PC-3 (cell line): ENCODE results near the gene RGS17.

Experiments
- CTCF ChIP-seq: fragments of 300-600 bp; sonication (generic); conservative IDR thresholded peaks from 2 replicates; pipeline ENCODE4 v1.5.1; 2017; ENCODE audit warnings: antibody characterized with exemption, low read depth, mild to moderate bottlenecking, low read length
- EZH2 ChIP-seq: fragments of 300-600 bp; sonication (generic); IDR thresholded peaks from one replicate; pipeline ENCODE4 v1.6.1; 2017; ENCODE audit warnings: antibody characterized with exemption, mild to moderate bottlenecking, low read length; ENCODE audit not compliant: unreplicated experiment
- EZH2phosphoT487 ChIP-seq: fragments of 300-600 bp; sonication (generic); IDR thresholded peaks from 2 replicates; pipeline ENCODE4 v1.6.1; 2018; ENCODE audit warnings: mild to moderate bottlenecking, antibody characterized with exemption, low read length, borderline replicate concordance

GRCh38 chr6:153076431-153076830 lies 54.7 kb downstream of the RGS17 start:
- TF ChIP-seq CTCF (no peak), EZH2 (no peak), EZH2phosphoT487 (no peak)
